SK-N-SH treated with all-trans-retinoic acid at 6 μM for 48 hours (cell line): Measurements from ENCODE around the gene SNX27.
A peak's percentile ranks its signal among the peaks of the same experiment; 100 is the strongest.

ENCODE experiments used
- ATAC-seq: fragments of 200-7000 bp; cut with Tn5 transposase; 3 replicates; pipeline ENCODE4 v1.9.1; 2020; ENCODE audit warnings: mild to moderate bottlenecking, moderate library complexity
- ARNTL ChIP-seq: fragments of 450-650 bp; formaldehyde crosslinking; IDR thresholded peaks from 2 replicates; pipeline ENCODE4 v1.5.0; 2020; ENCODE audit warnings: low read depth, mild to moderate bottlenecking, moderate library complexity, borderline replicate concordance
- BACH2 ChIP-seq: fragments of 250-450 bp; sonication (Bioruptor Pico); IDR thresholded peaks from 2 replicates; pipeline ENCODE4 v1.9.0; 2021; ENCODE audit warnings: mild to moderate bottlenecking, borderline replicate concordance
- CSDC2 ChIP-seq: fragments of 250-450 bp; sonication (Bioruptor Pico); IDR thresholded peaks from 2 replicates; pipeline ENCODE4 v1.5.0; 2020; ENCODE audit warnings: mild to moderate bottlenecking, moderate library complexity
- ESRRG ChIP-seq: fragments of 250-450 bp; sonication (Bioruptor Pico); IDR thresholded peaks from 2 replicates; pipeline ENCODE4 v1.6.1; 2021; ENCODE audit warnings: mild to moderate bottlenecking
- GLIS3 ChIP-seq: fragments of 250-450 bp; sonication (Bioruptor Pico); IDR thresholded peaks from 2 replicates; pipeline ENCODE4 v1.5.0; 2020; ENCODE audit warnings: mild to moderate bottlenecking, moderate library complexity
- ISL1 ChIP-seq: fragments of 250-450 bp; sonication (Bioruptor Pico); IDR thresholded peaks from 2 replicates; pipeline ENCODE4 v2.1.2; 2022; ENCODE audit warnings: mild to moderate bottlenecking, moderate library complexity
- OSR1 ChIP-seq: fragments of 250-450 bp; sonication (Bioruptor Pico); IDR thresholded peaks from 2 replicates; pipeline ENCODE4 v1.8.0; 2022; ENCODE audit warnings: moderate library complexity, mild to moderate bottlenecking, inconsistent platforms
- PPARA ChIP-seq: fragments of 250-450 bp; sonication (Bioruptor Pico); IDR thresholded peaks from 2 replicates; pipeline ENCODE4 v1.5.0; 2020; ENCODE audit warnings: mild to moderate bottlenecking, borderline replicate concordance
- RARB ChIP-seq: fragments of 250-450 bp; sonication (Bioruptor Pico); IDR thresholded peaks from 2 replicates; pipeline ENCODE4 v1.8.0; 2021; ENCODE audit warnings: mild to moderate bottlenecking, moderate library complexity
- SNAI2 ChIP-seq: fragments of 250-450 bp; sonication (Bioruptor Pico); IDR thresholded peaks from 2 replicates; pipeline ENCODE4 v1.5.0; 2020; ENCODE audit warnings: mild to moderate bottlenecking, moderate library complexity
- TCF4 ChIP-seq: fragments of 250-450 bp; sonication (Bioruptor Pico); IDR thresholded peaks from 2 replicates; pipeline ENCODE4 v1.8.0; 2021; ENCODE audit warnings: mild to moderate bottlenecking, moderate library complexity, borderline replicate concordance
- TOX ChIP-seq: fragments of 250-450 bp; sonication (Bioruptor Pico); IDR thresholded peaks from 2 replicates; pipeline ENCODE4 v1.8.0; 2021; ENCODE audit warnings: mild to moderate bottlenecking, moderate library complexity, borderline replicate concordance
- ZFP3 ChIP-seq: fragments of 250-450 bp; sonication (Bioruptor Pico); IDR thresholded peaks from 2 replicates; pipeline ENCODE4 v1.5.0; 2020; ENCODE audit warnings: mild to moderate bottlenecking, moderate library complexity
- ZFP30 ChIP-seq: fragments of 450-650 bp; formaldehyde crosslinking; IDR thresholded peaks from 2 replicates; pipeline ENCODE4 v1.5.0; 2022; ENCODE audit warnings: mild to moderate bottlenecking, moderate library complexity
- ZNF565 ChIP-seq: fragments of 450-650 bp; formaldehyde crosslinking; conservative IDR thresholded peaks from 2 replicates; pipeline ENCODE4 v1.5.0; 2020; ENCODE audit warnings: low read depth, mild to moderate bottlenecking, moderate library complexity
- ZNF70 ChIP-seq: fragments of 450-650 bp; formaldehyde crosslinking; IDR thresholded peaks from 2 replicates; pipeline ENCODE4 v1.5.0; 2020; ENCODE audit warnings: mild to moderate bottlenecking, moderate library complexity
- ZNF8 ChIP-seq: fragments of 450-650 bp; formaldehyde crosslinking; IDR thresholded peaks from 2 replicates; pipeline ENCODE4 v1.5.0; 2020; ENCODE audit warnings: mild to moderate bottlenecking, moderate library complexity
- TF ChIP-seq, protein P1 (sequence below): fragments of 250-450 bp; sonication (Bioruptor Pico); IDR thresholded peaks from 2 replicates; pipeline ENCODE4 v1.5.0; 2020; ENCODE audit warnings: mild to moderate bottlenecking, moderate library complexity
- TF ChIP-seq, protein P2 (sequence below): fragments of 250-450 bp; sonication (Bioruptor Pico); IDR thresholded peaks from 2 replicates; pipeline ENCODE4 v1.8.0; 2020; ENCODE audit warnings: mild to moderate bottlenecking, moderate library complexity, borderline replicate concordance
- TF ChIP-seq, protein P3 (sequence below): fragments of 250-450 bp; sonication (Bioruptor Pico); IDR thresholded peaks from 2 replicates; pipeline ENCODE4 v1.5.1; 2020; ENCODE audit warnings: low read depth, mild to moderate bottlenecking, moderate library complexity
- TF ChIP-seq, protein P4 (sequence below): fragments of 250-450 bp; sonication (Bioruptor Pico); IDR thresholded peaks from 2 replicates; pipeline ENCODE4 v1.8.0; 2021; ENCODE audit warnings: low read depth, mild to moderate bottlenecking, moderate library complexity, borderline replicate concordance

Gene SNX27

DNA sequence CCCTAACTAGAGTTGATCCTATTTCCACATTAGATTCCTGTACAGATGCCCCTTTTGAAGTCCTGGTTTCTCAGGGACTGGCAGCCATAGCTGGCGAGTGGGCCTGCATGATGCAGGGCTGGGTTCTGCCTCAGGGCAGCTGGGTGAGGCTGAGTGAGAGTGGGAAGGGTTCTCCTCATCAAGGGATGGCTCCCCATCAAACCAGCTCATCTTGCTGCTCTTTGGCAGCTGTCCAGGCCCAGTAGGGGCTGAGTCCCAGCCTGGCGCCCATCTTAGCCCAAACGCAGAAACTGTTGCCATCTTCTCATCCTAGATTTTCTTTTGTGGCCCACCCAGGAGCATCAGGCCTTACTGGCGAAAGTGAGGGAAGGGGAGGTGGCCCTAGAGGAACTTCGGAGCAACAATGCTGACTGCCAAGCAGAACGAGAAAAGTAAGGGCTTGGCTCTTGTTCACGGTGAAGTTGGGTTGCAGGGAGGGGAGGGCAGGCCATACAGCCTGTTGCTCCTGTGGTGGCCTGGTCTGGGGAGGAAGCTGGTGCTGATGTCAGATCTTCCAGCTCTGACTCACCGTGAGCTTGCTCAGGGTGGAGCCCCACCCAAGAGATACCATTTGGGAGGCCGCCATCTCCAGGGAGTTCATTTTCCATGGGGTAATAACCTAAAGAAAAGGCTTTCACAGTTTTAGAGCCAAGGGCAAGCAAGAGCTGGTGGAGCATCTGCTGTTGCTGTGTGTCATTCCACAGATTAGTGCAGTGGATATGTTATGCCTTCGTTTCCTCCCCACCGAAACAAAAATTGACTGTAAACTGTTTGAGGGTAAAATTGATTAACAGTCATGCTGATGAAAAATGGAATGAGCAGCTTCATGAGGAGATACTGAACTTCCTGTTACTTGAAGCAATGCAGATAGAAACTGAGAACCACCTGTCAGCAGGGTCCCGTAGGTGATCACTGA is 37.0 kb upstream of the SNX27 start:
- peak; percentile 63 for ATAC-seq
- TF ChIP-seq, protein P1, sequence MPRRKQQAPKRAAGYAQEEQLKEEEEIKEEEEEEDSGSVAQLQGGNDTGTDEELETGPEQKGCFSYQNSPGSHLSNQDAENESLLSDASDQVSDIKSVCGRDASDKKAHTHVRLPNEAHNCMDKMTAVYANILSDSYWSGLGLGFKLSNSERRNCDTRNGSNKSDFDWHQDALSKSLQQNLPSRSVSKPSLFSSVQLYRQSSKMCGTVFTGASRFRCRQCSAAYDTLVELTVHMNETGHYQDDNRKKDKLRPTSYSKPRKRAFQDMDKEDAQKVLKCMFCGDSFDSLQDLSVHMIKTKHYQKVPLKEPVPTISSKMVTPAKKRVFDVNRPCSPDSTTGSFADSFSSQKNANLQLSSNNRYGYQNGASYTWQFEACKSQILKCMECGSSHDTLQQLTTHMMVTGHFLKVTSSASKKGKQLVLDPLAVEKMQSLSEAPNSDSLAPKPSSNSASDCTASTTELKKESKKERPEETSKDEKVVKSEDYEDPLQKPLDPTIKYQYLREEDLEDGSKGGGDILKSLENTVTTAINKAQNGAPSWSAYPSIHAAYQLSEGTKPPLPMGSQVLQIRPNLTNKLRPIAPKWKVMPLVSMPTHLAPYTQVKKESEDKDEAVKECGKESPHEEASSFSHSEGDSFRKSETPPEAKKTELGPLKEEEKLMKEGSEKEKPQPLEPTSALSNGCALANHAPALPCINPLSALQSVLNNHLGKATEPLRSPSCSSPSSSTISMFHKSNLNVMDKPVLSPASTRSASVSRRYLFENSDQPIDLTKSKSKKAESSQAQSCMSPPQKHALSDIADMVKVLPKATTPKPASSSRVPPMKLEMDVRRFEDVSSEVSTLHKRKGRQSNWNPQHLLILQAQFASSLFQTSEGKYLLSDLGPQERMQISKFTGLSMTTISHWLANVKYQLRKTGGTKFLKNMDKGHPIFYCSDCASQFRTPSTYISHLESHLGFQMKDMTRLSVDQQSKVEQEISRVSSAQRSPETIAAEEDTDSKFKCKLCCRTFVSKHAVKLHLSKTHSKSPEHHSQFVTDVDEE, result no peak
- TF ChIP-seq ZNF8 (CRISPR knock-in tag) (no peak), TOX (CRISPR knock-in tag) (no peak), ZNF70 (CRISPR knock-in tag) (no peak), ZNF565 (CRISPR knock-in tag) (no peak), OSR1 (CRISPR knock-in tag) (no peak), ZFP3 (CRISPR knock-in tag) (no peak), BACH2 (no peak), ZFP30 (CRISPR knock-in tag) (no peak), PPARA (CRISPR knock-in tag) (no peak)
- TF ChIP-seq, protein P2, sequence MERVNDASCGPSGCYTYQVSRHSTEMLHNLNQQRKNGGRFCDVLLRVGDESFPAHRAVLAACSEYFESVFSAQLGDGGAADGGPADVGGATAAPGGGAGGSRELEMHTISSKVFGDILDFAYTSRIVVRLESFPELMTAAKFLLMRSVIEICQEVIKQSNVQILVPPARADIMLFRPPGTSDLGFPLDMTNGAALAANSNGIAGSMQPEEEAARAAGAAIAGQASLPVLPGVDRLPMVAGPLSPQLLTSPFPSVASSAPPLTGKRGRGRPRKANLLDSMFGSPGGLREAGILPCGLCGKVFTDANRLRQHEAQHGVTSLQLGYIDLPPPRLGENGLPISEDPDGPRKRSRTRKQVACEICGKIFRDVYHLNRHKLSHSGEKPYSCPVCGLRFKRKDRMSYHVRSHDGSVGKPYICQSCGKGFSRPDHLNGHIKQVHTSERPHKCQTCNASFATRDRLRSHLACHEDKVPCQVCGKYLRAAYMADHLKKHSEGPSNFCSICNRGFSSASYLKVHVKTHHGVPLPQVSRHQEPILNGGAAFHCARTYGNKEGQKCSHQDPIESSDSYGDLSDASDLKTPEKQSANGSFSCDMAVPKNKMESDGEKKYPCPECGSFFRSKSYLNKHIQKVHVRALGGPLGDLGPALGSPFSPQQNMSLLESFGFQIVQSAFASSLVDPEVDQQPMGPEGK (CRISPR knock-in tag), result no peak
- TF ChIP-seq, protein P3, sequence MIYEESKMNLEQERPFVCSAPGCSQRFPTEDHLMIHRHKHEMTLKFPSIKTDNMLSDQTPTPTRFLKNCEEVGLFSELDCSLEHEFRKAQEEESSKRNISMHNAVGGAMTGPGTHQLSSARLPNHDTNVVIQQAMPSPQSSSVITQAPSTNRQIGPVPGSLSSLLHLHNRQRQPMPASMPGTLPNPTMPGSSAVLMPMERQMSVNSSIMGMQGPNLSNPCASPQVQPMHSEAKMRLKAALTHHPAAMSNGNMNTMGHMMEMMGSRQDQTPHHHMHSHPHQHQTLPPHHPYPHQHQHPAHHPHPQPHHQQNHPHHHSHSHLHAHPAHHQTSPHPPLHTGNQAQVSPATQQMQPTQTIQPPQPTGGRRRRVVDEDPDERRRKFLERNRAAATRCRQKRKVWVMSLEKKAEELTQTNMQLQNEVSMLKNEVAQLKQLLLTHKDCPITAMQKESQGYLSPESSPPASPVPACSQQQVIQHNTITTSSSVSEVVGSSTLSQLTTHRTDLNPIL (CRISPR knock-in tag), result no peak

DNA sequence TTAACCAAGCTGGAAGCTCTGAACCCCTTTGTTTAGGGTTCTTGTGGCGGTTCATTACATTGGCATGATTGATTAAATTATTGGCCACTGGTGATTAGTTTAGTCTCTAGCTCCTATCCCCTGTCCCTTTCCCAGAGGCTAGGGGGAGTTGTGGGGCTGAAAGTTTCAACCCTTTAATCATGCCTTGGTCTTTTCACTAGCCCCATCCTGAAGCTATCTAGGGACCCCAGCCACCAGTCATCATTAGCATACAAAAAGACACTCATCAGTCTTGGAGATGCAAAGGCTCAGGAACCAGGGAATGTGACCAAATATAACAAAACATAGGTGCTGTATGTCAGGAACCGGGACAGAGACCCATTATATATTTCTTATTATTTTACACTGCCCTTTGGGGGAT is 34.7 kb upstream of the SNX27 start:
- TF ChIP-seq ZFP30 (CRISPR knock-in tag) (no peak), GLIS3 (CRISPR knock-in tag) (no peak), ISL1 (CRISPR knock-in tag) (no peak), RARB (CRISPR knock-in tag) (no peak), ZFP3 (CRISPR knock-in tag) (no peak), BACH2 (no peak), TCF4 (no peak), SNAI2 (CRISPR knock-in tag) (no peak), ZNF565 (CRISPR knock-in tag) (no peak), PPARA (CRISPR knock-in tag) (no peak), OSR1 (CRISPR knock-in tag) (no peak), ARNTL (no peak), TOX (CRISPR knock-in tag) (no peak), ZNF8 (CRISPR knock-in tag) (no peak), CSDC2 (CRISPR knock-in tag) (no peak), ESRRG (no peak)
- TF ChIP-seq, protein P2 (CRISPR knock-in tag), result no peak
- TF ChIP-seq, protein P4, sequence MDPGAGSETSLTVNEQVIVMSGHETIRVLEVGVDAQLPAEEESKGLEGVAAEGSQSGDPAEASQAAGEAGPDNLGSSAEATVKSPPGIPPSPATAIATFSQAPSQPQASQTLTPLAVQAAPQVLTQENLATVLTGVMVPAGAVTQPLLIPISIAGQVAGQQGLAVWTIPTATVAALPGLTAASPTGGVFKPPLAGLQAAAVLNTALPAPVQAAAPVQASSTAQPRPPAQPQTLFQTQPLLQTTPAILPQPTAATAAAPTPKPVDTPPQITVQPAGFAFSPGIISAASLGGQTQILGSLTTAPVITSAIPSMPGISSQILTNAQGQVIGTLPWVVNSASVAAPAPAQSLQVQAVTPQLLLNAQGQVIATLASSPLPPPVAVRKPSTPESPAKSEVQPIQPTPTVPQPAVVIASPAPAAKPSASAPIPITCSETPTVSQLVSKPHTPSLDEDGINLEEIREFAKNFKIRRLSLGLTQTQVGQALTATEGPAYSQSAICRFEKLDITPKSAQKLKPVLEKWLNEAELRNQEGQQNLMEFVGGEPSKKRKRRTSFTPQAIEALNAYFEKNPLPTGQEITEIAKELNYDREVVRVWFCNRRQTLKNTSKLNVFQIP, result no peak
- TF ChIP-seq, protein P3 (CRISPR knock-in tag), result no peak
- TF ChIP-seq, protein P1, result no peak
- ATAC-seq, result no peak
